HG03378 (cell line): ENCODE measurements around the gene DLGAP1.
"Not testable (repeated sequence)": the region's sequence is repeated elsewhere in the genome, so short reads cannot be mapped to it uniquely, and the experiment has no call there.

Experiments
- ATAC-seq: cut with Tn5 transposase; IDR thresholded peaks from one replicate; pipeline ENCODE4 v1.9.1; 2021; ENCODE audit warnings: mild to moderate bottlenecking, moderate library complexity; ENCODE audit not compliant: unreplicated experiment

Gene DLGAP1

GRCh38 chr18:3599195-3599594 lies 855.9 kb downstream of the DLGAP1 start:
- ATAC-seq: no peak

- ATAC-seq: no peak
These were observed 856.5 kb downstream of the DLGAP1 start for GRCh38 chr18:3598581-3598980.

GRCh38 chr18:3597409-3598357 lies 857.4 kb downstream of the DLGAP1 start:
- no peak for ATAC-seq

GRCh38 chr18:3596637-3597384 lies 858.3 kb downstream of the DLGAP1 start:
- peak; percentile 27 for ATAC-seq

GRCh38 chr18:3596324-3596636 lies 858.8 kb downstream of the DLGAP1 start:
- ATAC-seq: no peak

GRCh38 chr18:3595369-3596273 lies 859.5 kb downstream of the DLGAP1 start:
- peak; percentile 67 for ATAC-seq

- ATAC-seq: no peak
These were observed 860.2 kb downstream of the DLGAP1 start for GRCh38 chr18:3594760-3595368.

GRCh38 chr18:3593904-3594759 lies 861.0 kb downstream of the DLGAP1 start:
- peak; percentile 62 for ATAC-seq

GRCh38 chr18:3593381-3593903 lies 861.7 kb downstream of the DLGAP1 start:
- ATAC-seq: peak; percentile 2

- ATAC-seq: no peak
These were observed 862.2 kb downstream of the DLGAP1 start for GRCh38 chr18:3592864-3593263.

GRCh38 chr18:3590096-3590630 lies 864.9 kb downstream of the DLGAP1 start:
- no peak for ATAC-seq

- ATAC-seq: peak; percentile 7
These were observed 869.2 kb downstream of the DLGAP1 start for GRCh38 chr18:3585656-3586509.

GRCh38 chr18:3584897-3585460 lies 870.1 kb downstream of the DLGAP1 start:
- no peak for ATAC-seq

GRCh38 chr18:3584266-3584861 lies 870.7 kb downstream of the DLGAP1 start:
- no peak for ATAC-seq

- ATAC-seq: no peak
These were observed 871.2 kb downstream of the DLGAP1 start for GRCh38 chr18:3583873-3584247.

GRCh38 chr18:3583106-3583872 lies 871.8 kb downstream of the DLGAP1 start:
- ATAC-seq: not testable (repeated sequence)

GRCh38 chr18:3581890-3582289 lies 873.2 kb downstream of the DLGAP1 start:
- ATAC-seq: no peak
